HL-60/S4 (cell line): ENCODE results near the gene ANKRD22.

Source experiments
- in situ Hi-C: fragments of 300-500 bp; cut with MboI; formaldehyde crosslinking; loops from 2 replicates; pipeline ENCODE4 v1.14.3; 2022; ENCODE audit warnings: low sequenced_read_pairs

The ANKRD22 gene

DNA sequence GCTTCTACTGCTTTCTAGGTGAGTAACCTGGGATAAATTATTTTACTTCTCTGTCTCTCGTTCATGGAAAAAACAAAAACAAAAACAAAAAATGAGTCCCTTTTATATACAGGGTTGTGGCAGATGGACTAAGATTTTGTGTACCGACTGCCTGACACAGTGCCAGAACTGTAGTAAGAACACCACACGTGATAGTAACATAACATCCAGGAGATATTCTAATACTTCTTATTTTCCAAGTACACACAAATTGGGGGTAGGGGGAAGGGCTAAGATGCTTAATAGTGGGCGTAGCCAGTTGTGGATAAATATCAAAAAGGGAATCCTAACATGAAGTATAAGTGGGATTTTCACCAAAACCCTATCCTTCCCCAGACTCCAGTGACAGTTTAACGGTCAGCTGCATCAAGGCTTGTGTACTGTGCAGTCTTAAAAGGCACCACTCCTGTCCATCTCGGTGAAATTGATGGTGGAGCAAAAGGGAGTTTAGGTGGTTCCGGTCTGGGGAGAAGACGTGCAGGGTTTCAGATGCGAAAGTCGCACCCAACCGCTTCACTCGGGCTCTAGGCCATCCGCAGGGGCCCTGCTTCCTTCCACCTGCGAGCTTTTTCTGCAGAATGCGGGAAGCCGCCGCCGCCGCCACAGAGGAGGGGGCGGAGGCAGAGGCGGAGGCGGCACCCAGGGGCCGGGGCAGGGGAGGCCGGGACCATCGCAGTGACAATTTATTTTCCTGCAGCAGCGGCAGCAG is 28.1 kb upstream of the ANKRD22 start, which contains the start of gene STAMBPL1:
Gene STAMBPL1 (plus strand): TSS at position 712 of the 748 bp plus-strand sequence. CDS start 21,464 bp downstream, outside the sequence.
- in situ Hi-C loops: no loop called here

DNA sequence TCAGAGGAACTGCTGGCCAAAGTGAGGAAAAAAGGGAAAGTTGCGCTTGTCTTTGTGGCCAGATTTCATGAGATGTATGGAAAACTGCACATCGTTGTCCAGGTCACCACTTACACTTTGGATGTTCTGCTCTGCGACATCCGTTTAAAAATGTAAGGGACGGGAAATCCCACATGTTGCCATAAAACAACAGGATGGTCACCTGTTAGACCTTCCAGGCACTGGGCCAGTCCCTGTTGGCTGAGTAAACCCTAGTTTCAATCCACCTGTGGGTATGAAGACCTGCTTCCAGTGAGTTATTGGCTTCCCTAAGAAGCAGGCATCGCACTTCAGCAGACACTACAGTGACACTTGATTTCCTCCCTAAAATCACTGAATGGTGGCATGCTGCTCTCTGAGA is 25.7 kb upstream of the ANKRD22 start:
- in situ Hi-C loops: no loop called here

DNA sequence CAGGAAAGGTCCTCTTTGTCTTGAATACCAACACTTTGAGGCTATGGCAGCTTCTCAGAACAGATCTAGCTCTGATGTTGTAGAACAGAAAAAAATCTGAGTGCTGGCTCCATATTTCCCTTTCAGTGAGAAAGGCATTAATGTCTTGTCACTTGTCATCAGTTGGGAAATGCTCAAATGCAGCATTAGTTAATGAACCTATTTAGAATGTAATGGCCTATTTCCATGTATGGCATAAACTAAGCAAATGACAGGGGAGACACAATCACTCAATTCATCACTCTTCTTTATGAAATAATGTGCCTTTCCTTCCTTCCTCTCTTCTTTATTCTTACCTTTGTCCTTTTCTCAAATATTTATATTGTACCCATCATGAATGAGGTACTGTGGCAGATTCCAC is 23.4 kb upstream of the ANKRD22 start:
- in situ Hi-C loops: no loop called here

DNA sequence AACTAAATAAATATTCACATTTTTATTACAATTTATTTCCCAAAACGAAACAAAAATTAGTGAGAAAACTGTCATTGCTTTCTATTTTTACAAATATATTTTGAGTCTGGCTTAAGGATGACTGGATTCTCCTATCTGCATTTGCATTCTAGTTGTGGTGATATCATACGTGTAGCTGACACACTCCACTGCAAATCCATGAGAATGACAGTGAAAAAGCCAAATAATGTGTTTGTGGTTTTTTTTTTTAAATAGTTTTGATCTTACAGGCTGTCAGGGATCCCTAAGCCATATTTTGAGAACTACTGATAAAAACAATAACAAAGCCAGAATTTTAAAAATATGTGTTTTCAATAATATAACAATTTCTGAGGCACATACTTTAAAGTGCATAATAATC is 22.6 kb upstream of the ANKRD22 start:
- in situ Hi-C loops: no loop called here

DNA sequence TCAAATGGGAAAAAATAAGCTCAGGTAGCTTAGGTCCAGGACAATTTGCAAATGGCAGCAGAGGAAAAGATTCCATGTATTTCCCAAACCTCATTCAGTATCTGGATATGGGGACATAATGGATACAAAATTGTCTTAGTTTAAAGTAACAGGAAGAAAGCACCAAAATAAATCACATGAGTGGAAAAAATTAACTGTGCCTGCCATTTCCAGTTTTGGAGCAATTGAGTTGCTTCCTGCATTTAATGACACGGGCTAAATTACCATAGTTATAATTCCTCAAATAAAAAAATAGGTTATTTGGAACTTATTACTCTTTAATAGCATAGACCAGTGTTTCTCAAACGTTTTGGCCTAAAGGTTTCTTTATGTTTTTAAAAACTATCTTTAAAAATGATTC is 22.1 kb upstream of the ANKRD22 start:
- in situ Hi-C loops: no loop called here

DNA sequence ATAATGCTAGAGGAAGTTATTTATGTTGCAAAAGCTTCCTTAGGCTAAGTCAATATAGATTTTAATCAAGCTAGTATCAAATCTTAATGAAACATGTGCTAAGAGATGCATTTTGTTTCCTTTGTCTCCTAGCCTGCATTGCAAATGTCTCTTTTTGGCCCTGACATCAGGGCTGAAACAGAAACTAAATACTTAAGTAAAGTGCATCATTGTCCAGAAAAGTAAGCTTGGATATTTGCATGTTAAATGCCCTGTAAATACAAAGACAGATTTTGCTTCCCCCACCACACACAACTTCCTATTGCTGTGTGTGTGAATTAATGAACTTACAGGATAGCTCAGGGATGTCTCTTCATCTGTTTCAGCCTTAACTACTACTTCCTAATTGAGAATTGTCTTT is 18.4 kb upstream of the ANKRD22 start:
- in situ Hi-C loops: no loop called here

DNA sequence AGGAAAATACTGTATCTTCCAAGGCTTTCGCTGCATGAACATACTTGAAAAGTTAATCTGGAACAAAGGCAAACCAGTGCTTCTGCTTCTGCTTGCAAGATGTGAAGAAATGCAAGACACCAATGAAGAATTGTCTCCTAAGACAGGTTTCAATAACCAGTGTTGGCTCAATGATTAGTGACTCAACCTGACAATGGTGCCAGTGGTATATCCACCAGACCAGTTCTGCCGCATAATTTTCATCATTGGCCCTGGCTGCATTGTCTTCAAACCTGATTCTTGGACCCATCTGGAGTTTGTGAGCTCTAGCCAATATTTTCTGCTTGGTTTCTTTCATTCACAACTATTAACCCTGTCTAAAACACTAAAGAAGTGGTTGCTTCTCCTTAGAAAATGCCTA is 14.8 kb upstream of the ANKRD22 start:
- in situ Hi-C loops: no loop called here

DNA sequence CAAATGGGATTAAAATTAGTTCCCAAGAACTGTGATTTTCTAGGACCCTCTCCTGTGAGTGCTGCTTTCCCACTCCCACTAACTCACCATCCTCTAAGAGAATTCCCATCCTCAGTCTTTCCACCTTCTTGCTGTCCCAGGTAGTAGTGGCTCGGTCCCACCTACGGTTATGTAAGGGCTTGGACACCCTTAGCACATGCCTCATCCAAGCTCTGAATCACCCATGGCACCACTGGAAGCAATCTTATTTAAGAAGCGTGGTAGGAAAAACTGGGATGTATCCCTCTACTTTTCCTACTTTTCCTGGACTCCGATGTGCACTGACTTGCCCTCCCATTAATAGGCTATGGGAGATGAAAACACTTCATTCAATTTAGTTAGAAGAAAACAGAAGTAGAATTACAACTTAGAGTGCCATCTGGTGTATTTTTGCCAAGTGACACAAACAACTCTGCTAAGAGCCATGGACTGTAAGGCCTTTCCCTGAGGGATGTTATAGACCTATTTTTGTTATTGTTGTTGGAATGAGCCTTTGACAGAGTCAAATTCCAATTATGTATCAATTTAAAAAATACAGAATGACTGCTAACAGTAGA is 13.7 kb upstream of the ANKRD22 start:
- in situ Hi-C loops: no loop called here

DNA sequence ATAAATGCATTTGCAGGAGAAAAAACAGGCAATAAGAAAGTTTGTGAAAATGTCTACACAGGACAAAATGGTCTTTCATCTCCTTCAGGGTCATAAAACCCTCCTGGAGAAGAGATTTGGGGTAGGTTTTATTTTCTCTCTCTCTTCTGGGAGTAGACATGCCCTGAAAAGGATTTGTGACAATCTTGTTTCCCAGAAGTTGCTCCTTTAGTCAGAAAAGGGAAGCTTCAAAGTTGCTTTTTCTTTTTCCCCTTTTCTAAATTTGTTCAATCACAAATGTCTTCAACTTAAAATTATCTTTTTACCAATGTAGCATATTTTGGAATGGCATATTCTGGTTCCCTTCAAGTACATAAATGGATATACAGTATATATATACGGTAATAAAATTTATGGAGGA is 9.4 kb upstream of the ANKRD22 start:
- in situ Hi-C loops: no loop called here

DNA sequence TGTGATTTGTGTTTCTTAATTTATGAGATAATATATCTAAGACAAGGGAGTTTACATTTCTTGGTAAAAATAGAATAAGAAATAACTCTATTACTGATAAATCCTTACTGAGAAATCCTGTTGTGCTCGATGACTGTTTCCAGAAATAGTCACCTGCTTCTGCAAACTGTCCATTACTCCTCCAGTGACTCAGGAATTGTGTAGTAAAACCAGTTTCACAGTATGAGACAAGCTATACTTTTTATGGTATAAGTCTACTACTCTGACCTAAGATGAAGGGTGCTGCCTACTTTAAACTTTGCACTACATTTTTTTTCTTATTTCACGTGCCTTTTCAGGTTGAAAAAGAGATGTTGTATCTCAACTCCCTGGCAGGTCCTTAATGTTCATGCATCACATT is 6.8 kb upstream of the ANKRD22 start:
- in situ Hi-C loops: no loop called here

DNA sequence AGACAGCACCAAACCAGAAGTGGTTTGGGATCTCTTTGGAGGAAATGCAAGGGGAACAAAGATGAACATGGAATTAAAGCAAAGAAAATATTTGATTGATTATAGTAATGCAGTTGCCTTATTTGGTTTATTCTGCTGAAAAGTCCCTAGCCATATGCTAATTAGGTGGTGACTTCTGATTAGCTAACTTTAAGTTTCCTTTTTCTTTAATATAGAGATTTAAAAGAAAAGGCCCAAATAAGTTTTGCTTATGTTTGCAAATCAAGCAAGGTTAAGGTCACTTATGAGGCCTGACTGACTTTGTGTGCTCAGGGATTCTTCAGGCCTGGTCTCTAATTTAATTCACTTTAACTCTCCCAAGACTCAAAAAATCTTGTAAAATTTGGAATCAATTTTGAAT is 6.2 kb upstream of the ANKRD22 start:
- in situ Hi-C loops: no loop called here

DNA sequence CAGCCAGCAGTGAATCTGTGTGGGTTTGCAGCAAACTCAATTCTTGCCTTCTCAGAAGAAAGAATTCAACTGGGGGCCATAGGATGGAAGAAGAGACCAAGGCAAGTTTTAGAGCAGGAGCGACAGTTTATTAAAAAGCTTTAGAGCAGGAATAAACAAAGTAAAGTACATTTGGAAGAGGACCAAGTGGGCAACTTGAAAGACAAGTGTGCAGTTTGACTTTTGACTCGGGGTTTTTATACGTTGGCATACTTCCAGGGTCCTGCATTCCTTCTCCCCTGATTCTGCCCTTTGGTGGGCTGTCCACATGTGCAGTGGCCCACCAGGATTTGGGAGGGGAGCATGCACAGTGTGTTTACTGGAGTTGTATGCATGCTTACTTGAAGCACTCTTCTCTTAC is 3.0 kb upstream of the ANKRD22 start:
- in situ Hi-C loops: no loop called here

DNA sequence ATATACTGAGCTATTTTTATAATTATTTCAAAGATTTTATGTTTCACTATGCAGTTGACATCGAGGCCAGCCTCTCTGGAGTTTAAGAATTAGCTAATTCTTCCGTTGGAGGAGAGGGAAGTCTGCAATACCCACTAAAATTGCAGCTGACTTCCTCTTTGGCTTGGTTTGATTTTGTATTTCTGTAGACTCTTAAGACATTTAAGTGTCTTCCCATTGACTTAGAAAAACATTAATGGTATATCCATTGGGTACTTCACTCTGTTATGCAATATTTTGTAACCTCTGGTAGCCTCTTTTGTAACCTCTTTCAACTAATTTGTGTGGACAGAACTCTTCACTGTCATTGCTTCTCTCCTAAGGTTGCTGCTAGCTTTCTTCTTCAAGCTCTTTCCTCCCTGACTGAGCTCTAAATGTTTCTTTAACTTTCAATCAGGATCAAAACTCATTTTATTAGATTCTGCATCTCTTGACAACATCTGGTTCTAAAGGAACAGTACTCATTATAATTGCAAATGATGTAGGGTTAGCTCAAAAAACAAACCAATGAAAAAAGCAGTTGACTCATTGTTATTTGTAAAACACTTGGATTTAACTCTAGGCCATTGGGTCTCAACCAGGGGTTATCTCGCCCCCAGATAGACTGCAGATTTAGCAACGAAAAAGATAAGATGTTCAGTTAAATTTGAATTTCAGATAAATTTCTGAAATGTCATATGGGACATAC is 1.7 kb upstream of the ANKRD22 start:
- in situ Hi-C loops: no loop called here

DNA sequence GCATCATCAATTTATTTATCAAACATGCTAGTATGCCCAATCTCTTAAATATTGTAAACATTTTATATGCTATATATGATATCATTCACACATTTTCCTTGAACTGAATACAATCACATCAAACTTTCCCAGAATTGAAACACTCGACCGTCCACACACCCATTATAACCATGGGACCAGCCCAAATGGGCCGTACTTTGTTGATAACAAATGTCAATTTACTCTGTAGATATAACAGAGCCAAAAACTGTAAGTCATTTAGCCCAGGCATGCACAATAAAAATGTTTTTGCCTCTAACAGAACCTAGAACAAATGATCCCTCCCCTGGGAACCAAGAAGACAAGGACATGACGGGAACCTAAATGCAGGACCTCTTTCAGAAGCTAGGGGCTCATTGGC is 683 bp upstream of the ANKRD22 start:
- in situ Hi-C loops: no loop called here

DNA sequence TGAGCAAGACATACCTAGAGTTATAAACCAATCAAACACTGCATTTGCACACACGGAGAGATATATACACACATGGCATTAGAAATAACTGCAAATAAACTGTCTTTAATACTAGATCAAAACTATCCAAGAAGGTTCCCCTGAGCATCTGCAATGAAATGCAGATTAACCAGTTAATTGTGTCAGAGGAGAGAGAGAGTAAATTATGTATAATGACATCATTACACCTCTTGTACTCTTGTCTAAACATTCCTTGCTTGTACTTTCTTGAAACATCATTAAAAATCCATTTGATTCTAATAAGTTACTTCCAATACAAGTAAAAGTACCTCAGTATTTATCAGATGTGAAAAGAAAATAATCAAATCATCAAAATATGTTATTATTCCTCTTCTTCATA is 932 bp downstream of the ANKRD22 start:
- in situ Hi-C loops: no loop called here

DNA sequence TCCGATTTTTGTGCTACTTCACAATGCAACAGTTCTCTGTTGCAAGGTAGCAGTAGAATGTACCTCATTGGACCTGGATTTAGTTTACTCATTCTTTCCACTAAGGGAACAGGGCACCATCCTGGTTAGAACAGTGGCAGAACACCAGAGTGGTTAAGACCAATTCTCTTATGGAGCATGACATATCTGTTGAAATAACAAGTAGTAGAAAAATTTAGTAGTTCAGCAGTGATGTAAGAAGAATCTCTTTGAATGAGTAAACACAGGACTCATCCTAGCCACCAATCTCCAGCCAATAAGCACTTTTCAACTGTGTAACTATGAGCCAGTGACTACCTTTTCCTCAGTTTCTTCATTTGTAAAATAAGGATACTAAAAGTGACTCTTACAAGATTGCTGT is 2.4 kb downstream of the ANKRD22 start:
- in situ Hi-C loops: no loop called here

DNA sequence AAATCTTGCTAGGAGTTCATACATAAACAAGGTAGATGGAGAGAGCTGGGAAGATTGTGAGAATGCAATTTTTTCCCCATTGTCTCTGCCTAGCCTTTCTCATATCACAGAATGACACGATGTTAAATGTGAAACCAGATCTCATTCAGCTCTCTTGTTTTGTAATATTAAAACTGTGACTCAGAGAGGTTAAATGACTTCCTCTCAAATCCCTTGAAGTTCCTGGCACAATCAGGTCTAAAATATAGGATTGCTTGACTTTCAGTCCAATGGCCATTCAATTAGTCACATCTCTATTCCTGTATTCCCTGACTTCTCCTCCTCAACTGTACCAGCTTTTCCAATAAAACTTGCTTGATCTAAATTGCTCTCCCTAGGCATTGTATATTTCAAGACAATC is 3.1 kb downstream of the ANKRD22 start:
- in situ Hi-C loops: no loop called here

DNA sequence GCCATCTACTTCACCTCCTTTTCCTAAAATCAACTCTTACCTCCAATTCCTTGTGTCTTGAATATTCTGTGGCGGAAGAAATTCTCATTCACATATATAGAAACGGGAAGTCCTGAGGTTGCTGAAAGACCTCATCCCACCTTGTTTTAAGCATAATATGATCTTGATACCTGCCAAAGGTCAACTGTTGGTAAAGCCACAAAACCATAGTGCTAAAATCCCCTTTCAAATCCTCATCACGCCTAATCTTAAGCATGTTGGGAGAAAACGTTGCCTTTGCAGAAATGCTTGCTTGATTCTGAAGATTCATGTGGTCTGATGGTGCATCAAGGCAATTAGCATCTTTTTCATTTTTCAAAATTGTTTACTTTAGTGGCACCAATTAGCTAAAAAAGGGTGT is 8.5 kb downstream of the ANKRD22 start:
- in situ Hi-C loops: no loop called here

DNA sequence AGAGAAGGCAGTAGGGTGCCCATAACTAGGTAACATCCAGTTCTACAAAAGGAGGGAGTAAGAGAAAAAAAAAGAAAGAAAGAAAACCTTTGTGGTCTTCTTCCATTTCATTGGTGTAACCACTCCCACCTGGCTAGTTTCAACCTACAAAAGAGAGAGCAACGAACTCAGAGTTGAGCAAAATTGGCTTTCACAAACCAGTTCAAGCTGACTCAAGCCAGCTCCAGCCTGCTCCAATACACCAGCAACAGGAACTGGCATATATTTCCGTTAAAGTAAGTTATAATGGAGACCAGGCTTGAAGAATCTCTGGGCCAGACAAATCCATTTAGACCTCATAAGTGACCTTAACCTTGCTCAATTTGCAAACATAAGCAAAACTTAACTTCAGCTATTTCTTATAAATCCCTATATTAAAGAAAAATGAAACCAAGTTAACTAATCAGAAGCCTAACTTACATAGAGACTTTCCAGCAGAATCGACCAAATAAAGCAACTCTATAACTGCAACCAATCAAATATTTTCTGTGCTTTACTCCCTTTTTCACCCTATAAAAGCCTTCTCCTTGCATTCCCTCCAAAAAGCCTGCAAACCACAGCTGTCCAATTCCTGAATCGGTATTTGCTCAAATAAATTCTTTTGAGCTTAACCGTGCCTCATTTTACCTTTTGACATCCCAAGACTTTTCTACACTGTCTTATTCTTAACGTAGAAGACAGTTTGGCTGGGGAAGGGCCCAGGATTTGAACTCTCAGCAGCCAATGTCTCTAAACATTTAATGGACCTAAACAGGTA is 10.1 kb downstream of the ANKRD22 start:
- in situ Hi-C loops: no loop called here

DNA sequence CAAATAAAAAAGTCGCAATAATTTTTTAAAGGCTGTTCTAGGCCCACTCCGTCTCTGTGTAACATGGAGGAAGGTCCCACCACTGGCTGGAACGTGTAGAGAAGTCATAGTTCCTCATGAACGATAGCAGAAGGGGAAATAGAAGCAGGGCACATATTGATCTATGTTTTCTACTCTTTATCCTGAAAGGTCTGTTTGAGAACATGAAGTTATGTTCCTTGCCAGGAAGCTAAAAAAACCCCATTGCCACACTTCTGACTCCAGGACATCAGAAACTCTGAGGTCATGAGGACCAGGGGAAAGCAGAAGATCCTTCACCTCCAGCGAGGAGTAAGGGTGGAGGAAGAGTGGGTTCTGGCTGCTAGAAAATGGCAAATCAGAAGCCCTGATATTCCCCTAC is 10.8 kb downstream of the ANKRD22 start:
- in situ Hi-C loops: no loop called here

DNA sequence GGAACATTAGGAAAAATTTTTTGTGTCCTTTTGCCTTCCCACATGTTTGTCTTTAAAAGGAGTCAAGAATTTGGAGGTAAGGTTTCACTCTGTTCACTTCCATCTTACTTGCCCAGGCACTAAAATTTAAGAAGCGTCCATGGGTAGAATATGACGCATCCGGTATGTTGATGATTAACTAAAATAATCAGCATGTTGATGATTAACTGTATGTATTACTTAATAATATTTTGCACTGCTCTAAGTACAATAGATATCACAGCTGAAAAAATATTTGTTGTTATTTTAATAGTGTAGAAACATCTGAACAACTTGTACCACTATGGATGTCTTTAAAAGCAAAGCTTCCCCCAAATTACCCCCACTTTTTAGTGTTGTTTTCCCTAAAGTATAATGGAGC is 11.5 kb downstream of the ANKRD22 start:
- in situ Hi-C loops: no loop called here
